Measurements from ENCODE around the gene SGIP1. TPM values are rescaled to one million over a fixed set of nuclear protein-coding genes. Genes with fewer than 3 reads are reported as not detected.

Gene SGIP1
- total RNA-seq, 1 donor from 2014 or later: 75.2 TPM

DNA sequence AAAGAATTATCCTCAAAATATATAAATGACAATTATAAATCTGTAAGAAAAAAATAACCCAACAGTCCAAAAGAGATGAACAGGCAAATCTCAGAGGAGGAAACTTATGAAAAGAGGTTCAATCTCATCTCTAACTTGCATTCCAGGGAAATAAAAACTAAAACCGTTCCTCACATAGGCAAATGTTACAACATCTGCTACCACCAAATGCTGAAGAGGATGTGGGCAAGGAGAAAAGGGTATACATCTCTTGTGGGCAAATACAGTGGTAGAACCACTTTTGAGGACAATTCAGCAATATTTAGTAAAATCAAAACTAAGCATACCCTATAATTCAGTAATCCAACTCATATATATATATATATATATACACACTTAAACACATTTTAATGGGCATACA is 33.7 kb upstream of the SGIP1 start:
- peaks cover 2% of the 10 kb centered on the region for H3K4me1 Mint-ChIP-seq (ENCODE audit: low read depth, unreplicated experiment)
- no peak for TF ChIP-seq CTCF (IDR thresholded peaks at IDR 0.05; ENCODE audit: partially characterized antibody, unreplicated experiment)
- H3K4me3 Mint-ChIP-seq (ENCODE audit: unreplicated experiment): no peak overlapping the region
- H3K9me3 Mint-ChIP-seq (ENCODE audit: unreplicated experiment): peaks cover 1% of the 10 kb centered on the region
- no peak overlapping the region for H3K27ac Mint-ChIP-seq (ENCODE audit: unreplicated experiment)
- no peak for DNase-seq
- H3K36me3 Mint-ChIP-seq (ENCODE audit: unreplicated experiment): no peaks in the 10 kb centered on the region
- H3K27me3 Mint-ChIP-seq (ENCODE audit: unreplicated experiment): no peaks in the 10 kb centered on the region

GRCh38 chr1:66502086-66502485 is 31.9 kb upstream of the SGIP1 start:
- no peak for TF ChIP-seq CTCF (IDR thresholded peaks at IDR 0.05; ENCODE audit: partially characterized antibody, unreplicated experiment)
- H3K4me1 Mint-ChIP-seq (ENCODE audit: low read depth, unreplicated experiment): peaks cover 2% of the 10 kb centered on the region
- H3K36me3 Mint-ChIP-seq (ENCODE audit: unreplicated experiment): no peaks in the 10 kb centered on the region

GRCh38 chr1:66503841-66504470 is 30.0 kb upstream of the SGIP1 start:
- Mint-ChIP-seq H3K4me1 (ENCODE audit: low read depth, unreplicated experiment) (peaks cover 2% of the 10 kb centered on the region), H3K27me3 (ENCODE audit: unreplicated experiment) (no peaks in the 10 kb centered on the region), H3K9me3 (ENCODE audit: unreplicated experiment) (peaks cover 1% of the 10 kb centered on the region), H3K4me3 (ENCODE audit: unreplicated experiment) (no peak overlapping the region), H3K27ac (ENCODE audit: unreplicated experiment) (no peak overlapping the region), H3K36me3 (ENCODE audit: unreplicated experiment) (no peaks in the 10 kb centered on the region)
- TF ChIP-seq CTCF (IDR thresholded peaks at IDR 0.05; ENCODE audit: partially characterized antibody, unreplicated experiment): peak; percentile 78
- peak; percentile 58 for DNase-seq

More at GRCh38 chr1:66502086-66502485, 31.9 kb upstream of the SGIP1 start:
- DNase-seq: no peak
- Mint-ChIP-seq H3K27ac (ENCODE audit: unreplicated experiment) (no peak overlapping the region), H3K4me3 (ENCODE audit: unreplicated experiment) (no peak overlapping the region), H3K9me3 (ENCODE audit: unreplicated experiment) (peaks cover 1% of the 10 kb centered on the region), H3K27me3 (ENCODE audit: unreplicated experiment) (no peaks in the 10 kb centered on the region)

- TF ChIP-seq CTCF (IDR thresholded peaks at IDR 0.05; ENCODE audit: partially characterized antibody, unreplicated experiment): no peak
- no peak overlapping the region for H3K4me3 Mint-ChIP-seq (ENCODE audit: unreplicated experiment)
- DNase-seq: no peak
- H3K9me3 Mint-ChIP-seq (ENCODE audit: unreplicated experiment): peaks cover 1% of the 10 kb centered on the region
- no peaks in the 10 kb centered on the region for H3K27me3 Mint-ChIP-seq (ENCODE audit: unreplicated experiment)
- peaks cover 2% of the 10 kb centered on the region for H3K4me1 Mint-ChIP-seq (ENCODE audit: low read depth, unreplicated experiment)
- H3K27ac Mint-ChIP-seq (ENCODE audit: unreplicated experiment): no peak overlapping the region
- H3K36me3 Mint-ChIP-seq (ENCODE audit: unreplicated experiment): no peaks in the 10 kb centered on the region
Measured at GRCh38 chr1:66505671-66506392, 28.1 kb upstream of the SGIP1 start.

- H3K36me3 Mint-ChIP-seq (ENCODE audit: unreplicated experiment): no peaks in the 10 kb centered on the region
- no peak for DNase-seq
- TF ChIP-seq CTCF (IDR thresholded peaks at IDR 0.05; ENCODE audit: partially characterized antibody, unreplicated experiment): no peak
- peaks cover 4% of the 10 kb centered on the region for H3K9me3 Mint-ChIP-seq (ENCODE audit: unreplicated experiment)
- H3K27ac Mint-ChIP-seq (ENCODE audit: unreplicated experiment): no peak overlapping the region
- H3K4me1 Mint-ChIP-seq (ENCODE audit: low read depth, unreplicated experiment): peaks cover 2% of the 10 kb centered on the region
- H3K4me3 Mint-ChIP-seq (ENCODE audit: unreplicated experiment): no peak overlapping the region
- no peaks in the 10 kb centered on the region for H3K27me3 Mint-ChIP-seq (ENCODE audit: unreplicated experiment)
Measured at GRCh38 chr1:66506393-66506687, 27.6 kb upstream of the SGIP1 start.
